SJSA1 (cell line): ENCODE data around the gene MT1E. TPM values are rescaled to one million over a fixed set of nuclear protein-coding genes. Genes with fewer than 3 reads are reported as not detected.
A peak's percentile ranks its signal among the peaks of the same experiment; 100 is the strongest.

Source experiments
- DNase-seq, 2 experiments: peaks; one replicate each; pipeline ENCODE4 v3.0.0-alpha.2; 2015 to 2020; ENCODE audit warnings: low spot score in 2 of 2, low read depth in 1 of 2
- H3K27ac ChIP-seq: fragments of 250-450 bp; sonication (Bioruptor Pico); 2 replicates; pipeline ENCODE4 v1.5.1; 2020; ENCODE audit warnings: mild to moderate bottlenecking, moderate library complexity
- H3K27me3 ChIP-seq: fragments of 250-450 bp; sonication (Bioruptor Pico); replicated peaks from 2 replicates; pipeline ENCODE4 v1.5.1; 2020; ENCODE audit warnings: mild to moderate bottlenecking, moderate library complexity
- H3K36me3 ChIP-seq: fragments of 250-450 bp; sonication (Bioruptor Pico); 2 replicates; pipeline ENCODE4 v1.5.1; 2020; ENCODE audit warnings: mild to moderate bottlenecking
- H3K4me1 ChIP-seq: fragments of 250-450 bp; sonication (Bioruptor Pico); replicated peaks from 2 replicates; pipeline ENCODE4 v1.6.1; 2021; ENCODE audit warnings: mild to moderate bottlenecking
- H3K4me3 ChIP-seq: fragments of 250-450 bp; sonication (Bioruptor Pico); 2 replicates; pipeline ENCODE4 v1.5.1; 2020; ENCODE audit warnings: mild to moderate bottlenecking
- H3K9me3 ChIP-seq: fragments of 250-450 bp; sonication (Bioruptor Pico); replicated peaks from 2 replicates; pipeline ENCODE4 v1.5.1; 2020; ENCODE audit warnings: mild to moderate bottlenecking
- total RNA-seq: library from RNA; depleted of rRNA; stranded (reverse); fragments of >200 nt; shearing (Covaris generic); gene quantifications from 2 replicates; pipeline ENCODE4 v1.2.3, GENCODE V29; 2014

MT1E gene
- total RNA-seq, 1 experiment from 2014 or later: 63.9 TPM

DNA sequence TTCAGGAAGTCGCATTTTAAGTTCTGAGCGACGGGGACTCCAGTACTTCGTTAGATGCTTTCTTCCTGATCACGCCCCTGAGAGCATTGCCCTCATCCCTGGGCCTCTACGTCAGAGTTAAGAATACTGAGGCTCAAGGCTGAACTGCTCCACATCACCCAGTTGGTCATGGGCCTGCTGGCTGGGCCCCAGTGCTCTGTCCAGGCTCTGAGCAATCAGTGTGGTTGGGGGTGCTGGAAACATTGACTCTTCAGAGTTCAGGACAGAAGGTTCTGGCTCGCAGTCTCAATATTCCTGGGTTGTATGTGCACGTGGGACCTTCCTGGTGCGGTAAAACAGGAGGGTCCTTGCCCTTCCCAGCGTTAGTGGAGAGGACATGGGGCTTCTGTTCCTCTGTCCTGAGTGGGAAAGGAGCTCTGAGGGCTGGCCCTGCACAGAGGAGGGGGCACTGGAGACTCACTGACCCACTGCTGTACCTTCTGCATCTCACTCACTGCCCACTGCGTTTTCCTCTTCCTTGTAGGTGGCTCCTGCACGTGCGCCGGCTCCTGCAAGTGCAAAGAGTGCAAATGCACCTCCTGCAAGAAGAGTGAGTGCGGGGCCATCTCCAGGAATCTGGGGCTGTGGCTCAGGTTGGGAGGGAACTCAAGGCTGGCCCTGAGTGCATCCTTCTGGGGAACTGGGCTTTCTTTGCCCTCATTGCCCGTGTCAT, 518 bp downstream of the MT1E start:
- no peak for DNase-seq
- peaks cover 20% of the 10 kb centered on the region for H3K4me1 ChIP-seq
- H3K27ac ChIP-seq: peak overlapping the region; percentile 36
- no peaks in the 10 kb centered on the region; the same call in 1 of the 2 replicates for H3K27me3 ChIP-seq
- H3K36me3 ChIP-seq: no peaks in the 10 kb centered on the region; the same call in 1 of the 2 replicates
- peak overlapping the region; percentile 42 for H3K4me3 ChIP-seq
- no peaks in the 10 kb centered on the region for H3K9me3 ChIP-seq

DNA sequence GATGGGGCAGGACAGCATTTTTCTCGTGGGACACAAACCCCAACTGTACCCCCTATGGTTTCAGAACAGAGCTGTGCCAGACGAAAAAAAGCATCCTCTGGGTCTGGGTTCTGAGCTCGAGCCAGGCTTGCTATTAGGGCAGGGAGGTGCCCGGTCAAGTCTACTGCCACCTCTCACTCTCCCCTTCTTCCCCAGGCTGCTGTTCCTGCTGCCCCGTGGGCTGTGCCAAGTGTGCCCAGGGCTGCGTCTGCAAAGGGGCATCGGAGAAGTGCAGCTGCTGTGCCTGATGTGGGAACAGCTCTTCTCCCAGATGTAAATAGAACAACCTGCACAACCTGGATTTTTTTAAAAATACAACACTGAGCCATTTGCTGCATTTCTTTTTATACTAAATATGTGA, 1.1 kb downstream of the MT1E start:
- H3K27me3 ChIP-seq: no peaks in the 10 kb centered on the region; the same call in 1 of the 2 replicates
- H3K4me1 ChIP-seq: peaks cover 20% of the 10 kb centered on the region
- no peaks in the 10 kb centered on the region for H3K9me3 ChIP-seq
- no peaks in the 10 kb centered on the region; the same call in 1 of the 2 replicates for H3K36me3 ChIP-seq
- peak overlapping the region; percentile 66 for H3K27ac ChIP-seq
- peak overlapping the region; percentile 42; the same call in 1 of the 2 replicates for H3K4me3 ChIP-seq
- DNase-seq: peak in 1 of 2 experiments; percentile 20

DNA sequence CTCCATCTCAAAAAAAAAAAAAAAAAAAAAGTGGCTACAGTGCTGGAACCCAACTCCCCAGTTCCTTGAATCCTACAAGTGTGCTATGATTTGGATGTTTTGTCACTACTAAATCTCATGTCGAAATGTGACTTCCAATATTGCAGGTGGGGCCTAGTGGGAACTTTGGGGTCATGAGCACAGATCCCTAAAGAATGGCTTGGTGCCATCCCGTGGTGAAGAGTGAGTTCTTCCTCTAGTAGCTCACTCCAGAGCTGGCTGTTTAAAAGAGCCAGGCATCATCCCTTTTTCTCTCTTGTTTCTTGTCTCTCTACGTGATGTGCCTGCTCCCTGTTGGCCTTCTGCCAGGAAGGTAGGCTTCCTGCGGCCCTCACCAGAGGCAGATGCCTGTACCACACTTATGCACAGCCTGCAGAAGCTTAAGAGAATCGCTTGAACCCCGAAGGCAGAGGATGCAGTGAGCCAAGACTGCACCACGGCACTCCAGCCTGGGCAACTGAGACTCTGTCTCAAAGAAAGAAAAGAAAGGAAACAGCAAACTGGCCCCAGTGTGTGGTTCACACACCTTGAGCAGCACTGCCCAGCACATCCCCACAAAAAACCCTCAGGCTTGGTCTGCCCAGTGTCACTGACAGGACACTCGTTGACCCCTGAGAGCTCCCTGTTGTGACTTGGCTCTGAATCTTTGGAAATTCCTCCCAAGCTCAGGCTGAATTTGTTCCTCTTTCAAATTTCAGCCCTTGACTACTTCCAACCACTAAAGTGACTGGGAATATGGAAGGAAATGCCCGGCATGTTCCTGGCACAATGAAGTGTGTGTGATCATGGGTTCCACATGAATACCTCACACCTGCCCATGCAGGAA, 3.1 kb downstream of the MT1E start:
- Histone ChIP-seq H3K27ac (no peak overlapping the region), H3K4me1 (peaks cover 27% of the 10 kb centered on the region), H3K27me3 (no peaks in the 10 kb centered on the region; the same call in none of the 2 replicates), H3K36me3 (no peaks in the 10 kb centered on the region; the same call in 1 of the 2 replicates), H3K9me3 (no peaks in the 10 kb centered on the region), H3K4me3 (no peak overlapping the region)
- no peak for DNase-seq

DNA sequence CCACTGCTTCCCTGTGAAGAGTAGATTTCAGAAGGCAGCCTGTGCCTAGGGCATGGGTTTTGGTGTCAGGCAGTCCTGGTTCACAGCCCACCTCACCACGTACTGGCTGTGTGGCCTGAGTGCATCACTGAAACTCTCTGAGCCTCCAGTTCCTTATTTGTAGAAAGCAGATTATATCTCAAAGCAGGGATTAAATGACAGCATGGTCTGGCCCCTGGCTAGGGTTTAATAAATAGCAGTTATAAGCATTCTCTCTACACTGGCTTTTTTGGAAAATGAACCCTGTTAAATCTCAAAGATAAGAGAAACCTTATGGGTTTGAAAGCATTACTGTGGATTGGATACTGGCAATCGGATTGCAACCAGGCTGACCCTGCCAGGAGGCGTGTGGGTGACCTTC, 4.0 kb downstream of the MT1E start:
- H3K27ac ChIP-seq: no peak overlapping the region
- peaks cover 27% of the 10 kb centered on the region for H3K4me1 ChIP-seq
- DNase-seq: no peak
- no peaks in the 10 kb centered on the region; the same call in 1 of the 2 replicates for H3K36me3 ChIP-seq
- no peak overlapping the region for H3K4me3 ChIP-seq
- no peaks in the 10 kb centered on the region for H3K9me3 ChIP-seq
- H3K27me3 ChIP-seq: no peaks in the 10 kb centered on the region; the same call in 1 of the 2 replicates

DNA sequence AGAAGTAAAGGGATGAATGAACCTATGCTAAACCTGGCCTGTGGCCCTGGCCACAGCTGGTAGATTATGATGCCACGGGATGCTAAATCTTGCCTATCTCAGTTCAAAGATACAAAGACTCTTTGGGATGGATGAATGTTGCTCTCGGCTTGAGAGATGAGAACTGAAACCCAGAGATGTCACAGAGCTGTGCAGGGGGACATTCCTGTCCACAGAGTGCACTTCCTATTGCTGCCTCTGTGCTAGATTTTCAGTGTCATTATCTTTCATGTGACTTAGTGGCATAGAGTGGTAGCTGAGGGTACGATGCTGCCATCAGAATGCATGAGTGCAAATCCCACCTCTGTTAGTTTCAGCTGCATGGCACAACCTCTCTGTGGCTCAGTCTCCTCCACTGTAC, 4.6 kb downstream of the MT1E start:
- H3K4me3 ChIP-seq: no peak overlapping the region
- no peaks in the 10 kb centered on the region; the same call in 1 of the 2 replicates for H3K36me3 ChIP-seq
- no peaks in the 10 kb centered on the region for H3K9me3 ChIP-seq
- H3K4me1 ChIP-seq: peaks cover 25% of the 10 kb centered on the region
- no peak for DNase-seq
- no peak overlapping the region for H3K27ac ChIP-seq
- H3K27me3 ChIP-seq: no peaks in the 10 kb centered on the region; the same call in 1 of the 2 replicates

DNA sequence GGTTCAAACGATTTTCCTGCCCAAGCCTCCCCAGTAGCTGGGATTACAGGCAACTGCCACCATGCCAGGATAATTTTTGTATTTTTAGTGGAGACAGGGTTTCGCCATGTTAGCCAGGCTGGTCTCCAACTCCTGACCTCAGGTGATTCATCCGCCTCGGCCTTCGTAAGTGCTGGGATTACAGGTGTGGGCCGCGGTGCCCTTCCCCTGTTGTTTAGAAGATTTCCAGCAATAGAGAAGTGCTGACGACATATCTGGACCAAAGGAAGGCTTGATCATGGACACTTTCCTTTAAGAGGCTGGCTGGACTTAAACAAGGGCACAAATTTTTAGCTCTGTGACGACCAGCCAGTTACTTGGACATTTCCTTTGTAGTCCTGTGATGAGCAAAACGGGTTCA, 5.6 kb downstream of the MT1E start:
- Histone ChIP-seq H3K27me3 (no peaks in the 10 kb centered on the region; the same call in 1 of the 2 replicates), H3K4me1 (peaks cover 21% of the 10 kb centered on the region), H3K9me3 (no peaks in the 10 kb centered on the region), H3K36me3 (no peaks in the 10 kb centered on the region; the same call in 1 of the 2 replicates), H3K4me3 (no peak overlapping the region), H3K27ac (no peak overlapping the region)
- DNase-seq: no peak

DNA sequence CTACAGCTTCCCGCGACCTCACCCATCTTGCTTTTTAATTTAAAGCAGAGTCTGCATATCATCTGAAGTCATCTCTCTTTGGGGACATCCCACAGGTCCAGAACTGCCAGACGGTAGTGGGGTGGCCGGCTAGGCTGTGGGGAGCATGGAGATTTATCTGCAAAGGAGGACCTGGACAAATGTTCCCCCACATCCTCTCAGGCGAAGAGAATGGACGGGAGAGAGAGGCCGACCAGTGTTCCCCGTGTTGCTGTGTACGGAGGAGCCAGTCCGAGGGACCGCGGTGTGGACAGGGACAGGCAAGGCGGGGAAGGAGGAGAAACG, 6.2 kb downstream of the MT1E start:
- Histone ChIP-seq H3K4me3 (peak overlapping the region; percentile 38), H3K9me3 (no peaks in the 10 kb centered on the region), H3K27me3 (no peaks in the 10 kb centered on the region; the same call in 1 of the 2 replicates), H3K36me3 (no peaks in the 10 kb centered on the region; the same call in 1 of the 2 replicates), H3K27ac (no peak overlapping the region), H3K4me1 (peaks cover 16% of the 10 kb centered on the region)
- DNase-seq: no peak

DNA sequence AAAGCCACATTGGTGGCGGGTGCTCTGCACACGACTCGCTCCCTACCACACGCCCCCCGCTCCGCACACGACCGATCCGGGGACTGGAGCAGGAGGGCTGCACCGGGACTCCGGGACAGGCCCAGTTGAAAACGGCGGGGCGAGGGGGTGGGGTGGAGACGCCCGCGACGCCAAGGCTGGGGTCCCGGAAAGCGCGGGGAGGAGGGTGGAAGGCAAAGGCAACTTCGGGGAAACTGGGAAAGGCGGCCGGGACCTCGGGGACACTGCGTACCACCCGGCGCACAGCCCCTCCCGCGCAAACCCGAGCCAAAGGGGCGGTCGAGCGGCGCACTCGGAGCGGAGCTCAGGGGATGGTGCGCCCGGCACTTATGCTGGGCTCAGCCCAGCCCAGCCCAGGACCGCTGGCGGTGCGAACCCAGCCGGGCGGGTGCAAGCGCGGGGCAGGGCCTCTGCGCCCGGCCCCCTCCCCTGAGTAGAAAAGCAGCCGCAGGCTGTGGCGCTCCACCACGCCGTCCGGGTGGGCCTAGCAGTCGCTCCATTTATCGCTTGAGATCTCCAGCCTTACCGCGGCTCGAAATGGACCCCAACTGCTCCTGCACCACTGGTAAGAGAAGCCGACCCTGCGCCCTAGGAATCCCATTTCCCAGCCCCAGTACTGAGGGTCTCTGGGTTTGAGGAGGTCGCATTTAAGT, 6.7 kb downstream of the MT1E start, which contains the start of gene MT1M:
Gene MT1M, plus strand, starts transcription at position 504 of the 692 bp plus-strand sequence. Its CDS starts 73 bp downstream, at position 577.
- DNase-seq: no peak
- H3K27ac ChIP-seq: no peak within 1 kb of the TSS
- H3K9me3 ChIP-seq: no peaks in the 10 kb centered on the region
- H3K27me3 ChIP-seq: peaks cover 2% of the 10 kb centered on the region; the same call in 1 of the 2 replicates
- peak within 1 kb of the TSS; percentile 38 for H3K4me3 ChIP-seq
- no peaks in the 10 kb centered on the region for H3K36me3 ChIP-seq
- peaks cover 10% of the 10 kb centered on the region for H3K4me1 ChIP-seq

DNA sequence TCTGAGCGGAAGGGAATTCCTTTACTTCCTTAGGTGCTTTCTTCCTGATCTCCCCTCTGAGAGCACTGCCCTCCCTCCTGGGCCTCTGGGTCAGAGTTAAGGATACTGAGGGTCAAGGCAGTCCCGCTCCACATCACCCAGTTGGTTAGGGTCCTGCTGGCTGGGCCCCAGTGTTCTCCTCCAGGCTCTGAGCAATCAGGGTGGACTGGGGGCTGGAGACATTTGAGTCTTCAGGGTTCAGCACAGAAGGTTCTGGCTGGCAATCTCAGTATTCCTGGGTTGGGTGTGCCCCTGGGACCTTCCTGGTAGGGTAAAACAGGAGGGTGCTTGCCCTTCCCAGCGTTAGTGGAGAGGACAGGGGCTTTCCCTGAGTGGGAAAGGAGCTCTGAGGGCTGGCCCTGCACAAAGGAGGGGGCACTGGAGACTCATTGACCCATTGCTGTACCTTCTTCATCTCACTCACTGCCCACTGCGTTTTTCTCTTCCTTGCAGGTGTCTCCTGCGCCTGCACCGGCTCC, 7.3 kb downstream of the MT1E start:
- Histone ChIP-seq H3K27ac (no peak overlapping the region), H3K4me3 (peak overlapping the region; percentile 38; the same call in 1 of the 2 replicates), H3K27me3 (peaks cover 6% of the 10 kb centered on the region; the same call in 1 of the 2 replicates), H3K9me3 (no peaks in the 10 kb centered on the region), H3K36me3 (no peaks in the 10 kb centered on the region), H3K4me1 (peaks cover 7% of the 10 kb centered on the region)
- DNase-seq: no peak

DNA sequence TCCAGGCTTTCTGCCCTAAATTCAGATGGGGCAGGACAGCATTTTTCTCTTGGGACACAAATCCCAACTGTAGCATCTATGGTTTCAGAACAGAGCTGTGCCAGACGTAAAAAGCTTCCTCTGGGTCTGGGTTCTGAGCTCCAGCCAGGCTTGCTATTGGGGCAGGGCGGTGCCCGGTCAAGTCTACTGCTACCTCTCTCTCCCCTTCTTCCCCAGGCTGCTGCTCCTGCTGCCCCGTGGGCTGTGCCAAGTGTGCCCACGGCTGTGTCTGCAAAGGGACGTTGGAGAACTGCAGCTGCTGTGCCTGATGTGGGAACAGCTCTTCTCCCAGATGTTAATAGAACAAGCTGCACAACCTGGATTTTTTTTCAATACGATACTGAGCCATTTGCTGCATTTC, 8.0 kb downstream of the MT1E start:
- Histone ChIP-seq H3K4me3 (no peak overlapping the region), H3K27ac (no peak overlapping the region), H3K27me3 (peaks cover 13% of the 10 kb centered on the region), H3K36me3 (no peaks in the 10 kb centered on the region), H3K9me3 (no peaks in the 10 kb centered on the region), H3K4me1 (peaks cover 7% of the 10 kb centered on the region)
- no peak for DNase-seq

DNA sequence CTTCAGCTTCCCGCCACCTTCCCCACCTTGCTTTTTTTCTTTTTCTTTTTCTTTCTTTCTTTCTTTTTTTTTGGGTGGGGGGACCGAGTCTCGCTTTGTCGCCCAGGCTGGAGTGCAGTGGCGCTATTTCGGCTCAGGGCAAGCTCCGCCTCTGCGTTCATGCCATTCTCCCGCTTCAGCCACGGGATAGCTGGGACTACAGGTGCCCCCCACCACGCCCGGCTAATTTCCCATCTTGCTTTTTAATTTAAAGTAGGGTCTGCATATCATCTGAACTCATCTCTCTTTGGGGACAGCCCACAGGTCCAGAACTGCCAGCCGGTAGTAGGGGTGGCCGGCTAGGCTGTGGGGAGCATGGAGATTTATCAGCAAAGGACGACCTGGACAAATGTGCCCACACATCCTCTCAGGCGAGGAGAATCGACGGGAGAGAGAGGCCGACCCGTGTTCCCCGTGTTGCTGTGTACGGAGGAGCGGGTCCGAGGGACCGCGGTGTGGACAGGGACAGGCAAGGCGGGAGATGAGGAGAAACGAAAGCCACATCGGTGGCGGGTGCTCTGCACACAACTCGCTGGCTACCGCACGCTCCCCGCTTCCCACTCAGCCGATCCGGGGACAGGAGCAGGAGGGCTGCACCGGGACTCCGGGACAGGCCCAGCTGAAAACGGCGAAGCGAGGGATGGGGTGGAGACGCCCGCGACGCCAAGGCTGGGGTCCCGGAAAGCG, 9.3 kb downstream of the MT1E start:
- Histone ChIP-seq H3K9me3 (no peaks in the 10 kb centered on the region), H3K4me3 (no peak overlapping the region)

DNA sequence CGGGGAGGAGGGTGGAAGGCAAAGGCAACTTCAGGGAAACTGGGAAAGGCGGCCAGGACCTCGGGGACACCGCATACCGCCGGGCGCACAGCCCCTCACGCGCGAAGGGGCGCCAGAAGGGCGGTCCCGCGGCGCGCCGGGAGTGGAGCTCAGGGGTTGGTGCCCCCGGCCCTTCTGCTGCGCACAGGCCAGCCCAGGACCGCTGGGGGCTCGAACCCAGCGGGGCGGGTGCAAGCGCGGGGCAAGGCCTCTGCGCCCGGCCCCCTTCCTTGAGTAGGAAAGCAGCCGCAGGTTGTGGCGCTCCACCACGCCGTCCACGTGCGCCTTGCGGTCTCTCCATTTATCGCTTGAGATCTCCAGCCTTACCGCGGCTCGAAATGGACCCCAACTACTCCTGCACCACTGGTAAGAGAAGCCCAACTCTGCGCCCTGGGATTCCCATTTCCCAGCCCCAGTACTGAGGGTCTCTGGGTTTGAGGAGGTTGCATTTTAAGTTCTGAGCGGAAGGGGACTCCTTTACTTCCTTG, 9.9 kb downstream of the MT1E start:
- Histone ChIP-seq H3K27me3 (peaks cover 29% of the 10 kb centered on the region), H3K36me3 (no peaks in the 10 kb centered on the region), H3K4me3 (no peak overlapping the region), H3K4me1 (peaks cover 7% of the 10 kb centered on the region), H3K27ac (no peak overlapping the region), H3K9me3 (no peaks in the 10 kb centered on the region)
- DNase-seq: no peak

More for the DNA sequence above, 9.3 kb downstream of the MT1E start:
- Histone ChIP-seq H3K36me3 (no peaks in the 10 kb centered on the region), H3K4me1 (peaks cover 7% of the 10 kb centered on the region), H3K27ac (no peak overlapping the region), H3K27me3 (peaks cover 26% of the 10 kb centered on the region)
- DNase-seq: no peak
